ENCODE results near the gene LSM6.

DNA sequence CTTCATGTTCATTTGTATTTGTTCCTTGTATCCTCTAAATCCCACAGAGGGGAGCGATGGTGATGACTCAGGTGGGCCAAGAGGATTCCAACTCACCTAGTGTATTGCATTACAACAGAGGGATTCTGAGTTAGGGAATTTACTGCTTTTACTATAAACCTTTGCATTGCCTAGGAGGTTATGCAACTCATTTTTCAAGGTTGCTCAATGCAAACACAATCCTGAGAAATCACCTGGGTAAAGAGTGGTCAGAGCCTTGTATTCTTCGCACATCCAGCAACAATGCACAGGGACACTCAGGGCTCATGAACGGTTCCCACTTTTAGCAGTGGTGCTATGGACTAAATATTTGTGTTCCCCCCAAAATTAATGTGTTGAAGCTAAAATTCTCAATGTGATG is 28.6 kb upstream of the LSM6 start:
- TF ChIP-seq, protein P1, sequence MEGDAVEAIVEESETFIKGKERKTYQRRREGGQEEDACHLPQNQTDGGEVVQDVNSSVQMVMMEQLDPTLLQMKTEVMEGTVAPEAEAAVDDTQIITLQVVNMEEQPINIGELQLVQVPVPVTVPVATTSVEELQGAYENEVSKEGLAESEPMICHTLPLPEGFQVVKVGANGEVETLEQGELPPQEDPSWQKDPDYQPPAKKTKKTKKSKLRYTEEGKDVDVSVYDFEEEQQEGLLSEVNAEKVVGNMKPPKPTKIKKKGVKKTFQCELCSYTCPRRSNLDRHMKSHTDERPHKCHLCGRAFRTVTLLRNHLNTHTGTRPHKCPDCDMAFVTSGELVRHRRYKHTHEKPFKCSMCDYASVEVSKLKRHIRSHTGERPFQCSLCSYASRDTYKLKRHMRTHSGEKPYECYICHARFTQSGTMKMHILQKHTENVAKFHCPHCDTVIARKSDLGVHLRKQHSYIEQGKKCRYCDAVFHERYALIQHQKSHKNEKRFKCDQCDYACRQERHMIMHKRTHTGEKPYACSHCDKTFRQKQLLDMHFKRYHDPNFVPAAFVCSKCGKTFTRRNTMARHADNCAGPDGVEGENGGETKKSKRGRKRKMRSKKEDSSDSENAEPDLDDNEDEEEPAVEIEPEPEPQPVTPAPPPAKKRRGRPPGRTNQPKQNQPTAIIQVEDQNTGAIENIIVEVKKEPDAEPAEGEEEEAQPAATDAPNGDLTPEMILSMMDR (conservative IDR thresholded peaks at IDR 0.05; ENCODE audit: low read length), result no peak
- no peak for TF ChIP-seq EZH2phosphoT487 (IDR thresholded peaks at IDR 0.05; ENCODE audit: borderline replicate concordance, low read depth, low read length)
